GM13977 (cell line): Measurements from ENCODE around the gene TLN1.

Experiments
- DNase-seq: peaks from one replicate; pipeline ENCODE4 v3.0.0; 2012; ENCODE audit warnings: low spot score
- in situ Hi-C: fragments of 300-500 bp; cut with MboI; formaldehyde crosslinking; loops from one replicate; pipeline ENCODE4 v1.12.0; 2022; ENCODE audit warnings: low sequenced_read_pairs, low pct_unique_long_range_greater_than_20kb, mixed read lengths, inconsistent platforms; ENCODE audit not compliant: unreplicated experiment
- TF ChIP-seq, protein P1 (sequence below): IDR thresholded peaks from 2 replicates; pipeline ENCODE4 v1.5.1; 2012; ENCODE audit warnings: mild to moderate bottlenecking, control low read depth; ENCODE audit not compliant: insufficient read depth; ENCODE audit errors: extremely low read depth, missing control alignments

TLN1 gene

DNA sequence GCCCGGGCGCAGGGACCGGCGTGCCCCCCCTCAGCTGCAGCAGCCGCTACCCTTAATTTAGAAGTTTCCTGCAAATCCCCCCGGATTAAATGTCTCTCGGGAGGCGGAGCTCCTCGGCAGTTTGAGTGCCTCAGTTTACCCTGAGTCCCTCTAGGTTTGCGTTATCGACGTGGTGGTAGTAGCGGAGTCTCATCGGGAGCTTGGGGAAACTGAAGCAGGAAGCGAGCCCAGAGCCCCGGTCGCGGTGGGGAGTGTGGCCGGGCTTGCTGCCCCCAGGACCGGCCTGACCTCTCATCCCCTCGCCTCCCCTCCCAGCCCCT lies 41.7 kb downstream of the TLN1 start:
- peak; percentile 70 for DNase-seq

DNA sequence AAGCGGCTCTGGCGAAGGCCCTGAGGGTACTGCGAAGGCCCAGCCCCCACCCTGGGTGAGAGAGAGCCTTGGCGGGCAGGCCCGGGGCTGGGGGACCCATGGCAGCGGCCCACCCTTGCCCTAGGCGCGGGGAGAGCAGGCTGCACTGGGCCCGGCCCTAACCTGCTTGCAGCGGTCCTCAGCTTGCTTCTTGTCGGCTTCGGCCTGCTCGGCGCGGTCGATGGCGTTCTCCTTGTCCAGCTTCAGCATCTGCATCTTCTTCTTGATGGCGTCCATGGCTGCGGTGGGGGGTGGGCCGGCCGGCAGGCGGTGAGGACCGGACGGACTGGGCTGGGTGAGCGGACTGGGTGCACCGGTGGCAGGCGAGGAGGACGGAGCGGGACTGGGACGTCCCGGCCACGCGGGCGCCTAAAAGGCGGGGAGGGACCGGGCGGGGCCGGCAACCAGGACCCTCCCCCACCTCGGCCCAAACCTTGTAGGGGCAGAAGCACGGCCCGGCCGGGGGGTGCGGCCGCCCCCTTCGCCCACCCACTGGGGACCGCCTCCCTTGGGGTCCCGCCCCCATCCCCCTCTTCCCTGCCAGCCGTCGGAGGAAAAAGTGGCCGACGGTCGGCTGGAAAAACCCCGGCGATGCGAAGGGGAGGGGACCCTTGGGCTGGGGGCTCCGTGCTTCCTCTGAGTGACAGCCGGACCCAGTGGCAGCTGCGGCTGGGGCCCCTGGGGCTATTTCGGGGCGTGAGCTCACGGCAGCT lies 42.3 kb downstream of the TLN1 start, which contains the start of gene TPM2:
Gene TPM2, minus strand, starts transcription at position 384 of the 752 bp plus-strand sequence. Its CDS starts 108 bp downstream, at position 276.
- in situ Hi-C loops, result no loop called here
- DNase-seq, result no peak
- TF ChIP-seq, protein P1, sequence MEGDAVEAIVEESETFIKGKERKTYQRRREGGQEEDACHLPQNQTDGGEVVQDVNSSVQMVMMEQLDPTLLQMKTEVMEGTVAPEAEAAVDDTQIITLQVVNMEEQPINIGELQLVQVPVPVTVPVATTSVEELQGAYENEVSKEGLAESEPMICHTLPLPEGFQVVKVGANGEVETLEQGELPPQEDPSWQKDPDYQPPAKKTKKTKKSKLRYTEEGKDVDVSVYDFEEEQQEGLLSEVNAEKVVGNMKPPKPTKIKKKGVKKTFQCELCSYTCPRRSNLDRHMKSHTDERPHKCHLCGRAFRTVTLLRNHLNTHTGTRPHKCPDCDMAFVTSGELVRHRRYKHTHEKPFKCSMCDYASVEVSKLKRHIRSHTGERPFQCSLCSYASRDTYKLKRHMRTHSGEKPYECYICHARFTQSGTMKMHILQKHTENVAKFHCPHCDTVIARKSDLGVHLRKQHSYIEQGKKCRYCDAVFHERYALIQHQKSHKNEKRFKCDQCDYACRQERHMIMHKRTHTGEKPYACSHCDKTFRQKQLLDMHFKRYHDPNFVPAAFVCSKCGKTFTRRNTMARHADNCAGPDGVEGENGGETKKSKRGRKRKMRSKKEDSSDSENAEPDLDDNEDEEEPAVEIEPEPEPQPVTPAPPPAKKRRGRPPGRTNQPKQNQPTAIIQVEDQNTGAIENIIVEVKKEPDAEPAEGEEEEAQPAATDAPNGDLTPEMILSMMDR, result no peak

More for the DNA sequence above, 41.7 kb downstream of the TLN1 start:
- TF ChIP-seq, protein P1, result no peak
- in situ Hi-C loops, result no loop called here

DNA sequence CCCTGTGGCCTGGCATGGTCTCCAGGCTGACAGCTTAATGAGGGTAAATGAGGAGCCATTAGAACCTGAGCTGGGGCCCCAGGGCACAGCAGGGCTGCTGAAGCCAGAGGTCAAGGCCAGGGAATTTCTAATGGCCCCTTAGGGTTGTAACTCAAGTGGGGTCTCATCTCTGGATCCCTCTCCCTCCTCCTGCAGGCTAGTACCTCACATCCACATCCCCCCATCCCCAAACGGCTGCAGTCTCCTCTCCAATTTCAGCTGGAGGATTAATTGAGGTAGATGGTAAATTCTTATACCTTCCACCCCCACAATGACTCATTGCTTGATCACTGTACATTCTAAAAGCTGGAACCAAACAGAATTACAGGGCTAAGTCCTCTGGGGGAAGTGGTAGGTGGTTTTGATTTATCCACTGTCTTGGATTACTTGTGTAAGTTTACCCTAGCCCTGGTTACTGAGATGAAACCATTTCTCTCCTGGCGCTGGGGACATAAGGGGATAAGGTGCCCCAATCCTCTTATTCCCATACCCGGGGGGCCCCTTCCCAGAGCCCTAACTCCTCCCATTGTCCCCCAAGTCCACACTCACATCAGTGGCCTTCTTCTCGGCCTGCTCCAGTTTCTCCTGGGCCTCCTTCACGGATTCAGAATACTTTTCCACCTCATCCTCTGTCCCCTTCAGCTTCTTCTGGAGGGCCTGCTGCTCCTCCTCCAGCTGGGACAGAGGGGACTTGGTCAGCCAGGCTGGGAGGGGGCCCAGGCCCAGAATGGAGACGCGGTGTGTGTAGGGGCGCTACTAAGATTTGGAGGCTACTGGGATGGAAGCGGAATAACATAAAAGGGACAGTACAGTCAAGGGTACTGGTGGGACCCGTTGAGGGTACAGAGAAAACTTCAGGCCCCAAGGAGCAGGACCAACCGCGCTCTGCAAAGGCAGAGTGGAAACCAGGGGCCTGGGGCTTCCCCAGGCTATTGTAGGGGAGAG lies 43.1 kb downstream of the TLN1 start:
- DNase-seq, result peak; percentile 52
- TF ChIP-seq, protein P1, result no peak
- in situ Hi-C loops, result no loop called here

DNA sequence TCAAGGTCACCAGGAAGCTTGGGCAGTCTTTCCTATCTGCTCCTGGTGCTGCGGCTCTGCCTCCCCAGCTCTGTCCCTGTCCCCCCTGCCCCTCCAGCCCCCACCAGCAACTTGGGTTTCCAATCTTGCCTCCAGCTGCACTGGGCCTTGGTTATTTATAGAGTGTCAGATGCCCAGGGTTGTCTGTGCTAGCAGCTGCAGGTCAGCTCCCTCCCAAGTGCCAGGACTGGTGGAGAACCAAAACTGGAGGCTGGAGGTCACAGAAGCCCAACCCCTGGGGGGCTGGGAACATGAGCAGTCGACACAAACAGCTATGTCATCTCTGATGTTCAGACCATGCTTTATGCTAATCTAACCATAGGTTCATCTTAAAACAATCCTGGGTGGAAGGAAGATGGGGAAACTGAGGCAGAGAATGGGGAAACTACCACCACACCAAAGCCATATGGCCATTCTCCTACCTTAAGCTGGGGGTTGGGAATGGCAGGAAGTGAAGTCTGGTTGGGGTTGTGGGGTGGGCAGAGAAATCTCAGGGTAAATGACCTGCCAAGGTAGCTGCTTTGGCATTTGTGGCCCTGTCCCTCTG lies 43.9 kb downstream of the TLN1 start:
- no peak for DNase-seq
- in situ Hi-C loops, result no loop called here
- TF ChIP-seq, protein P1, result no peak

- TF ChIP-seq, protein P1, result no peak
- no peak for DNase-seq
- in situ Hi-C loops, result no loop called here
These were observed 44.7 kb downstream of the TLN1 start for GRCh38 chr9:35687306-35687705.

DNA sequence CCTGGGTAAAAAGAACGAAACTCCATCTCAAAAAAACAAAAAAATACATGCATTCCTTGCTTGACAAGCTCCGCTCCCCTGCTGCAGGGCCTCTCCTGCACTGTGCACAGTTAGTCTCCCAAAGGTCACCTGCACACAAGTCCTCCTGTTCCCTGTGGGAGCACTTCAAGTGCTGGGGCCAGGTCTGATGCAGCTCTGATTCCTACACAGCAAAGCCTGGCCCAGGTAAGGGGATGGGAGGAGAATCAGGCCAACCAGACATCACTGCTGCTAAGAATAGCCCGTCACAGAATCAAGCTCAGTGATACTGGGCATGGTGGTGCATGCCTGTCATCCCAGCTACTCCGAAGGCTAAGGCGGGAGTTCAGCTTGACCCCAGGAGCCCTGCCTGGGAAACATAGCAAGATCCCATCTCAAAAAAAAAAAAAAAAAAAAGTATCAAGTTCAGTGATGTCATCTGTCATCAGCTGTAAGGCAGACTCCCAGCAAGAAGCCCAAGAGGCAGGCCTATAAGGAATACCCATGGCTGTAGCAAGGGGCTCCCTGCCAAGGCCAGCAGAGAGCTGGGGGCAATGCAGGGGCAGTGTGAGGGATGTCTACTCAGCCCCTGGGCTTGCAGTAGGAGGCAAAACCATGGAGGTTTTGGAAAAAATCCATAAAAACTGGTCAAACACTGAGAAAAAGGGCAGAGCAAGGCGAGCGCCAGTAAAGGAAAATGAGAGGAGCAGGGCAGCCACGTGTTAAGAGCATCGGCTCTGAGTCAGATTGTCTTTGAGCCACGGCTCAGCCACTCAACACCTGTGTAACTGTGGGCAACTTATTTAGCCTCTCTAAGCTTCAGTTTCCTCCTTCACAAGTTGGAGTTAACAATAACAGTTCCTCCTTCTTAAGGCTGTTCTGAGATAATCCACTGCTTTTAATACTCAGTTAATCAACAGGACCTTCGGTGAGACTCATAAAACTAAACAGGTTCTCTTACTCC lies 45.5 kb downstream of the TLN1 start:
- no peak for DNase-seq
- in situ Hi-C loops, result no loop called here
- TF ChIP-seq, protein P1, result no peak
